Small intestine (tissue), 7 donors: ENCODE results near the gene AIRE. TPM values are rescaled to one million over a fixed set of nuclear protein-coding genes. Genes with fewer than 3 reads are reported as not detected.

ENCODE experiments used
- DNase-seq, 2 donors: peaks; one replicate each; pipeline versions ENCODE4 v3.0.0 to v3.0.0-alpha.2; 2013
- FAIRE-seq: peaks from 2 replicates; lab custom pipeline; 2012; peaks lifted over from hg19 to GRCh38; lab: Jason Lieb, UNC
- H3K27ac ChIP-seq, 3 donors: one replicate each; pipeline ENCODE4 v1.5.1; 2013; ENCODE audit warnings: low read length in 2 of 3, mild to moderate bottlenecking in 2 of 3, control low read depth in 1 of 3, inconsistent platforms in 1 of 3, low read depth in 1 of 3, moderate library complexity in 1 of 3
- H3K27me3 ChIP-seq, 3 donors: one replicate each; pipeline ENCODE4 v1.6.1; 2013; ENCODE audit warnings: low read length in 3 of 3, inconsistent platforms in 1 of 3; ENCODE audit not compliant: control insufficient read depth in 3 of 3, insufficient read depth in 3 of 3
- H3K36me3 ChIP-seq, 3 donors: one replicate each; pipeline ENCODE4 v1.6.1; 2013; ENCODE audit warnings: low read length in 3 of 3, inconsistent platforms in 1 of 3, low read depth in 1 of 3, mild to moderate bottlenecking in 1 of 3, moderate library complexity in 1 of 3; ENCODE audit not compliant: control insufficient read depth in 3 of 3, insufficient read depth in 2 of 3
- H3K4me1 ChIP-seq, 3 donors: one replicate each; pipeline ENCODE4 v1.6.1; 2013; ENCODE audit warnings: low read length in 2 of 3, inconsistent platforms in 1 of 3, low read depth in 1 of 3, mild to moderate bottlenecking in 1 of 3, moderate library complexity in 1 of 3; ENCODE audit not compliant: control insufficient read depth in 3 of 3, insufficient read depth in 2 of 3
- H3K4me3 ChIP-seq, 3 donors: one replicate each; pipeline ENCODE4 v1.5.1; 2013; ENCODE audit warnings: low read length in 3 of 3, control low read depth in 1 of 3, inconsistent platforms in 1 of 3, low read depth in 1 of 3, mild to moderate bottlenecking in 1 of 3, moderate library complexity in 1 of 3
- H3K9me3 ChIP-seq, 2 donors: one replicate each; pipeline ENCODE4 v1.6.1; 2013; ENCODE audit warnings: low read depth in 1 of 2, low read length in 1 of 2; ENCODE audit not compliant: control insufficient read depth in 2 of 2, insufficient read depth in 1 of 2
- WGBS, 3 donors: extraction: QIAGEN DNeasy Blood & Tissue Kit; methylation state at CpG; one replicate each; pipeline ENCODE4 v1.1.7; 2013; 5-methylcytosine and 5-hydroxymethylcytosine counted together
- polyA plus RNA-seq, 4 donors: library from polyadenylated mRNA; stranded (reverse) in 3 of 4; unstranded in 1 of 4; fragments of 200-250 nt in 3 of 4; fragments of 120-200 nt in 1 of 4; gene quantifications; one replicate each; pipeline versions ENCODE4 v1.2.1 to v1.2.3, GENCODE V29; 2013
- donor health status: healthy with polysubstance abuse.
- donor health status: control.
- donor health status: control.
- donor health status: Bipolar disorder and iron deficiency.
- donor health status: healthy.

The AIRE gene
- polyA plus RNA-seq, 4 donors = 0.06 to 7.0 TPM; not detected in 2

DNA sequence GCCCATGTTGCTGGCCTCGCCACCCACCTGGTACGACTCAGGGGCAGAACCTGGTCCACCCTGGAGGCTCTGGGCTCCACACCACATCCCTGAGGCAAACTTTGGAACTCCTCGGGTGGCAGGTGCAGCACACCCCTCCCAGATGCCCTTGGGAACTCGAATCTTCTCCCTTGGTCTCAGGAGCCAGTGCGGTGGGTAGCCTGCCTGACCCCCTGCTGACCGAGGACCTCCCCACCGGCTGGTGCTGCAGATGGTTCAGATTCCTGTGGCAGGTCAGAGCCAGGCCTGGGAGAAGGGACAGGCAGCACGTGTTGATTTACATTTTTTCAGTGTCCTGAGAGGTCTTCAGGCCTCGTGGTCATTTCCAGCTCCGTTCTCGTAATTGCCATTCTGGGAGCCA, 59.8 kb downstream of the AIRE start:
- Histone ChIP-seq H3K9me3 (no peaks in the 10 kb centered on the region), H3K36me3 (no peaks in the 10 kb centered on the region), H3K27me3 (peaks cover 0 to 21% (median 0%) of the 10 kb centered on the region in 3 donors), H3K4me3 (no peak overlapping the region), H3K27ac (no peak overlapping the region), H3K4me1 (no peaks in the 10 kb centered on the region)
- FAIRE-seq (no peak), DNase-seq (no peak)
- 42 to 67% (median 54%) methylated on average over 11 of the region's 11 CpGs for WGBS, 3 donors

DNA sequence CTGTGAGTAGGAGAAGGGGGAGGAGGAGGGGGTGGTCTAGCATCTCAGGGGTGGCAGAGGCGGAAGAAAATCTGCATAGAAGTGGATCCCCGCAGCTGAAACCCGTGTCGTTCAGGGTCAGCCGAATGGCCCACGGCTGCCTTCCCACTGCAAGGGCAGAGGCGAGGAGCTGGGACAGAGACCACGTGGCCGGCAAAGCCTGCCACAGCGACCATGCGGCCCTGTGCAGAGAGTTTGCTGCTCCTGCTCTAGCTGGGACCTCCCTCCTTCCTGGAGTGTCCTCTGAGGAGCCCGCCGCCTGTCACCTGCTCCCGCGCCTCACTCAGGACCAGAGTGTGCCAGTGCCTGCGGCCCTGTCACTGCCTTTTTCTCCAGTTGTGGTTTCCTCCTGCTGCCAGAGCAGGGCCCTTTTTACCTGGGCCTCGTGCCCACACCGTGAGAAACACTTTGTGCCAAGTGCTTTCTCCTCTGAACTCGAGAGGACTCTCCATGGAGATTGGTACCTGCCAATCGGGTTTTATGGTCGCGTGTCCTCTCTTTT, 62.3 kb downstream of the AIRE start:
- DNase-seq = no peak
- H3K4me1 ChIP-seq = no peaks in the 10 kb centered on the region
- H3K9me3 ChIP-seq = no peaks in the 10 kb centered on the region
- H3K27ac ChIP-seq = no peak overlapping the region
- FAIRE-seq = no peak
- WGBS, 3 donors = 49 to 56% (median 54%) methylated on average over 20 to 22 of the region's 22 CpGs
- no peaks in the 10 kb centered on the region for H3K36me3 ChIP-seq
- no peak overlapping the region for H3K4me3 ChIP-seq
- peaks cover 0 to 36% (median 2%) of the 10 kb centered on the region in 3 donors for H3K27me3 ChIP-seq

Other genes starting within 250 kb of the AIRE start
- 10 to 100 TPM in 3 of 4 donors, 1 to 10 TPM in 1; 6.7 to 44.0 (median 17.7) TPM for gene PWP2, start 178.5 kb upstream of the AIRE start, polyA plus RNA-seq
- gene GATD3, start 152.2 kb upstream of the AIRE start, polyA plus RNA-seq = 10 to 100 TPM in 3 of 4 donors, 1 to 10 TPM in 1; 7.8 to 70.2 (median 33.3) TPM
- 1 to 10 TPM in 3 of 4 donors, under 1 TPM in 1; 0.89 to 3.3 (median 2.9) TPM for gene ICOSLG, start 44.9 kb upstream of the AIRE start, polyA plus RNA-seq
- gene DNMT3L, start 24.0 kb upstream of the AIRE start, polyA plus RNA-seq = under 1 TPM in 1 of 4 donors, not detected in 3; 0.07 TPM
- gene PFKL, start 14.2 kb downstream of the AIRE start, polyA plus RNA-seq = 100 to 1,000 TPM; 138 to 281 (median 216) TPM
- gene CFAP410, start 53.5 kb downstream of the AIRE start, polyA plus RNA-seq = 10 to 100 TPM; 17.9 to 35.9 (median 32.3) TPM
- 1 to 10 TPM in 3 of 4 donors, under 1 TPM in 1; 0.89 to 2.7 (median 2.3) TPM for gene TRPM2, start 67.7 kb downstream of the AIRE start, polyA plus RNA-seq
- gene LRRC3, start 169.6 kb downstream of the AIRE start, polyA plus RNA-seq = 10 to 100 TPM in 1 of 4 donors, 1 to 10 TPM in 1, under 1 TPM in 2; 0.22 to 17.3 (median 1.3) TPM